ENCODE results near the gene ESF1.

DNA sequence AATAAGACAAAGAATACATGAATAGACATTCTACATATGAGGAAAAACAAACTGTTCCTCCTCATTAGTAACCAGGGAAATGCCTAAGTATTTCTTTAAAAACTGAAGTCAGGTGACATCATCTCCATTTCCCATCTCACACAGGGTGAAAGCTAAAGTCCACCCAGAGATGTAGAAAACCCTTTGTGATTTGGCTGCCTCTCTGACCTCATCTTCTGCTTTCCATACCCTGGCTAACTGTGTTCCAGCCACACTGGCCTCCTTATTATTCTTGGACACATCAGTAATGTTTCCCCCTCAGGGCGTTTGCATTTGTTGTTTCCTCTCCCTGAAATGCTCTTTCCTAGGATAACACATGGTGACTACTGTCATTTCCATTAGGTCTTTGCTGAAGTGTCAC is 40.4 kb downstream of the ESF1 start:
- TF ChIP-seq, protein P1, sequence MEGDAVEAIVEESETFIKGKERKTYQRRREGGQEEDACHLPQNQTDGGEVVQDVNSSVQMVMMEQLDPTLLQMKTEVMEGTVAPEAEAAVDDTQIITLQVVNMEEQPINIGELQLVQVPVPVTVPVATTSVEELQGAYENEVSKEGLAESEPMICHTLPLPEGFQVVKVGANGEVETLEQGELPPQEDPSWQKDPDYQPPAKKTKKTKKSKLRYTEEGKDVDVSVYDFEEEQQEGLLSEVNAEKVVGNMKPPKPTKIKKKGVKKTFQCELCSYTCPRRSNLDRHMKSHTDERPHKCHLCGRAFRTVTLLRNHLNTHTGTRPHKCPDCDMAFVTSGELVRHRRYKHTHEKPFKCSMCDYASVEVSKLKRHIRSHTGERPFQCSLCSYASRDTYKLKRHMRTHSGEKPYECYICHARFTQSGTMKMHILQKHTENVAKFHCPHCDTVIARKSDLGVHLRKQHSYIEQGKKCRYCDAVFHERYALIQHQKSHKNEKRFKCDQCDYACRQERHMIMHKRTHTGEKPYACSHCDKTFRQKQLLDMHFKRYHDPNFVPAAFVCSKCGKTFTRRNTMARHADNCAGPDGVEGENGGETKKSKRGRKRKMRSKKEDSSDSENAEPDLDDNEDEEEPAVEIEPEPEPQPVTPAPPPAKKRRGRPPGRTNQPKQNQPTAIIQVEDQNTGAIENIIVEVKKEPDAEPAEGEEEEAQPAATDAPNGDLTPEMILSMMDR (IDR thresholded peaks at IDR 0.05), result no peak
- no peak for TF ChIP-seq POLR2AphosphoS5 (IDR thresholded peaks at IDR 0.05)
- TF ChIP-seq POLR2A (IDR thresholded peaks at IDR 0.05), result no peak
